Jurkat, Clone E6-1 (cell line): ENCODE data around the gene PTMS.
A peak's percentile ranks its signal among the peaks of the same experiment; 100 is the strongest.

Experiments
- DNase-seq: peaks from one replicate; pipeline ENCODE4 v3.0.0-alpha.2; 2011; ENCODE audit warnings: low read depth, low spot score
- H3K4me3 ChIP-seq: 2 replicates; pipeline ENCODE4 v1.5.1; 2011; ENCODE audit warnings: mild to moderate bottlenecking, low read length, control low read depth, moderate library complexity

Gene PTMS

DNA sequence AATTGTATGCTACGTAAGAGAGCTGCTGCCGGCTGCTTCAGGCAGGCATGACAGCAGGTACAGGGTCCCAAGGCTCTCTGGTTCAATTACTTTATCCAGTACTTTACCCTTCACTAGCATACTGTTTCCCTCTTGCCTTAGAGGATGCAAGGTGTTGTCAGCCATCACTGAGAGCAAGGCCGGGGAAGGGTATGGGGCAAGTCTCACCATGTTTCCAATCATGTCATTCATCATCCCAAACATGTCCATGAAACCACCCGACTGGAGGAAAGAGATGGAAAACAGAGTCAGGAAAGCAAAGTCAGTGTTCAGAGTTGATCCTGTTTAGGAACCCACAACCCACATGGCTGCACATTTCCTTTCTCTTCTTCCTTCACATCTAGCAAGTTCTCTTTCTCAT, 15.7 kb upstream of the PTMS start:
- no peak for DNase-seq
- no peak overlapping the region for H3K4me3 ChIP-seq

DNA sequence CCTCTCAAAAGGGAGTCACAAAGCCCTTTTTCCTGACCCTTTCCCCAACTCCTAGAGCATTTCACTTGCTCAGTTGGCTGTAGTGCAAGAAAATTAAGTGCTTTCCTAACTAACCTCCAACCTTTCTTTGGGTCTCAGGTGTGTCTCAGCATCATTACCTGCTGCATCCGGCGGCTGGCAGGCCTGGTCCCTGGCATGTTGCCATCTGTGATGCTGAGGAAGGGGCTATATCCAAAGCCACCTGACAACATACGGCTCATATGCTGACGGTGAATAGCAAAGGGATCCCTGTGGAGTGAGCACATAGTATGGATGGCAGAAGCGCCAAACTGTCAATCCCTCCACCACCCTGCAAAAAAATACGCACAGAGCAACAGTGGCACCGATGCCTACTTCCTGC, 14.4 kb upstream of the PTMS start:
- no peak for DNase-seq
- peak overlapping the region; percentile 87 for H3K4me3 ChIP-seq

DNA sequence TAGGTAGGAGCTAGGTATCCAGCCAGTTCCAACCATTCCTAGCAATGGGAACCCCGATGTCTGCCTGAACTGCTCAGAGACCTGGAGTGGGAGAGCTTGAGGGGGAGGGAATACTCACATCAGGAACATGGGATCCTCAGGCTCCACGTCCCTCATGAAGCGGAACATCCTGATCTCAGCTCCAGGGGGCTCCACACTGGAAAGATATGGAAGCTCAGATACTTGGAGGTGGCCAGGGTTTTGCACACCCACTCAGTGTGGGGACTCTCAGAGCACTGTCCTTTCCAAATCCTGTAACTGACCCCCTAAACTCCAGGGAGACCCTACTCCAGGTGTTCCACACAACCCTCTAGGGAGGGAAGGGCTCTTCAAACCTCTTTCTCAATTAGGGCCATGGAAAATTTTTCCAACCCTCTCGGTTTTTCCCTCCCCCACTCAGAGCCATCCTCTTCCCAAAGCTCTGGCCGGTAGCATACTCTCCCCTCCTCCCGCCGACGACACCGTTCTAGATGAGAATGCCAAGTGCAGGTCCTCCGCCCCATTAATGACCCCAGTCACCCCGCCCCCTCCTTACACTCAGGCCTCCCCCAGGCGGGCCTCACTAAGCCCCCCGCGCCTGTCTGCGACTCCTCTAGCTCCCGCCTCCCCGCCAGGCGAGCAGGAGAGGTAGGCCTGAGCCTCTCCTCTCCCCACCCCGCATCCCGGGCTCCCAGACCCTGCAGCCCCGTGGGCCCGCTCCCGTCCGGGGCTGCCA, 13.8 kb upstream of the PTMS start:
- peak overlapping the region; percentile 87 for H3K4me3 ChIP-seq
- no peak for DNase-seq

DNA sequence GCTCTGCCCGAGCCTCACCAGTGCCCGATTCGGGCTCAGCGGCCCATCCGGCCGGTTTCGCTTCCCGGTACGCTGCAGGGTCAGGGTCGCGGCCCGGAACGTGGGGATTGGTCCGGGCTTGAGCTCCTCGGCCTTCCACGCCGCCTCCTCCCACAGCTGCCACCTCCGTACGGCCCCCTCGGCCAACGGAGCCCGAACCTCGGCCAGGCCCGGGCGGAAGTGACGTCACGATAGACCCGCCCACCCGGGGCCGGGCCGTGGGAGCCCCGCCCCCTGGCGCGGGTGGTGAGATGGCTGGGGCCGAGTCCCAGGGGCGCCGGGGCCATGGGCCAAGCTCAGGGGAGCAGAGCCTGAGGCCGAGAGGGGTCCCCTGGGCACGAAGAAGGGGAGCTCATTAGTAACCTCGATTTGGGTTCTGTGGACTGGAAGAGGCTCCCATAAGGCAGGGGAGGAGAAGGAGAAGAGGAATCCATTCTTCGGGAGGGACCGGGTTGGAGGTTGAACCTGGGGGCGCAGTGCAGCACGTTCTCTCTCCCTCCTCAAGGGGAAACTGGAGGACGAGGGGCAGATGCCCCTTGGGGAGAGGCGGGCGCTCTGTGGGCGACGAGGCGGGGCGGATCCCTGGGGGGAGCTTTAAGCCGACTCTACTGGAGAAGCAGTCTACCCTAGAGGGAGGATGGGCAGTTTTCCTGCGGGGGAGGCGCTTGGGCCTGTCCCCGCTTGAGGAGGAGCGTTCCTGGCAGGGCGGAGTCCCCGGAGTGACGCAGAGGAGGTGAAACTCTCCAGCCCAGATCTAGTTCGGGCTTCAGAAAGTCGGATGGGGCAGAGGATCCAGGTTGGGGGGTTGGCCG, 13.0 kb upstream of the PTMS start, which contains the start of gene MLF2:
TSS of gene MLF2 (minus strand) at position 221 of the 851 bp plus-strand sequence. CDS start 807 bp downstream, outside the sequence.
- peak; percentile 94 for DNase-seq
- H3K4me3 ChIP-seq = peak within 1 kb of the TSS; percentile 87

DNA sequence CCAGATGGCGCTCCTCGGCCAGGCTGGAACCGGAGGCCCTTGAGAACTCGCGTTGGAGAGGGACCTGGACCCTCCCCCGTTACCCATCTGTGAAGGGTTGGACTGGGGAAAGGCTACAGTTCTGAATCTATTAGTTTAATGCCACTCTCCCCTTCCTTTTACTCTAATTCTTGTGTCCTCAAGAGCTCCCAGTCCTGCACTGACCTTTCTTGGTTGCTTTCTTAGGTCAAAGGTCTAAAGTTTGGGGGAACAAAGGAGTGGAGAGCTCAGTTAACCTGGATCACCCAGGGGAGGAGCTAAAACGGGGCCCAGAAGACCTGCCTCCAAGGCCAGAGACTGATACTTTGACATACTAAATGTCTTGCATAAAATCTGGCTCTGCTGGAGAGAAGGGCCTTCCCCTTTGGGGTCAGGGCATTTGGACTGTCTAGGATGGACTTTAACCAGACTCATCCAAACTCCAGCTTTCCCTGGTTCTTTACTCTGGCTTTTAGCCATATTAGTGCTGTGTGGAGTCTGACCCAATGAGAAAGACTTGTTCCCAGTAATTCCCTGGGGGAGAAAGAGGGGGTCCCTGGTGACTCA, 12.3 kb upstream of the PTMS start:
- DNase-seq = no peak
- peak overlapping the region; percentile 87 for H3K4me3 ChIP-seq

DNA sequence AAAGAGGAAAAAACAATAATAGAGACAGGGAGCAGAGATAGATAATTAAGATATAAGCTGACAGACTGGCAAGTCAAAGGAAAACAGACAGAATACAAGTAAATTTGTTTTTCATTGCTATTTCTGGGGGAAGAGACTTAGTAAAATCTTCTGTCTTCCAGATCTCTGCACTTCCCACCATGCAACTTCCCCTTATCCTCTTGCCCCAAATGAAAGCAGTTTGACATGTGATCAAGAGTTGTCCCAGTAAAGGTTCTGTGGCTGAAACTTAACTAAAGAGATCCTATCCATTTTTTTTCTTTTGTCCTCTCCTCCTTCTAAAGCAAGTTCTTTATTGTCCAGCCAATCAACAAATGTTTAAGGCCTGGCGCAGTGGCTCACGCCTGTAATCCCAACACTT, 11.8 kb upstream of the PTMS start:
- no peak overlapping the region for H3K4me3 ChIP-seq
- DNase-seq = no peak

DNA sequence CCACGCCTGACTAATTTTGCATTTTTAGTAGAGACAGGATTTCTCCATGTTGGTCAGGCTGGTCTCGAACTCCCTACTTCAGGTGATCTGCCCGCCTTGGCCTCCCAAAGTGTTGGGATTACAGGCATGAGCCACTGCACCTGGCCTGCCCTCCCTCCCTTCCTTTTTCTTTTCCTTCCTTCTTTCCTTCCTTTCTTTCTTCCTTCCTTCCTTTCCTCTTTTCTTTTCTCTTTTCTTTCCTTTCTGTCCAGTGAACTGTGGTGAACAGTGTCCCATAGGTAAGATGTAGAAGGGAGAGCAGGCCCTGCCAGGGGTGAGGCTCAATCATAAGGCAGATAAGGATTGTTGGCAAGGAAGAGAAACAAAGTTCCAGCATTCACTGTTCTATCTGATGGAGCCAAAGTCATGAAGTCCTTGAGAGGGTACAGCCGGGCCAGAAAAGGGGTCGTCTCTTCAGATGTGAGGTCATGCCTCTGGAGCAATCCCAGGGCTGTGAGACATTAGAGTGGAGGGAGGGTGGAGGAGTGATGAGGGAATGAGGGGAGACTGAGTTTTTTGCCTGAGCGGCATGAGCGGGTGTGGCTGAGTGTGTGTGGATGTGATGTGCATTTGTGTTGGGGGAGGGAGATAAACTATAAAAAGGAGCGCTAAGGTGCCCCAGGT, 9.0 kb upstream of the PTMS start:
- H3K4me3 ChIP-seq = no peak overlapping the region
- no peak for DNase-seq

DNA sequence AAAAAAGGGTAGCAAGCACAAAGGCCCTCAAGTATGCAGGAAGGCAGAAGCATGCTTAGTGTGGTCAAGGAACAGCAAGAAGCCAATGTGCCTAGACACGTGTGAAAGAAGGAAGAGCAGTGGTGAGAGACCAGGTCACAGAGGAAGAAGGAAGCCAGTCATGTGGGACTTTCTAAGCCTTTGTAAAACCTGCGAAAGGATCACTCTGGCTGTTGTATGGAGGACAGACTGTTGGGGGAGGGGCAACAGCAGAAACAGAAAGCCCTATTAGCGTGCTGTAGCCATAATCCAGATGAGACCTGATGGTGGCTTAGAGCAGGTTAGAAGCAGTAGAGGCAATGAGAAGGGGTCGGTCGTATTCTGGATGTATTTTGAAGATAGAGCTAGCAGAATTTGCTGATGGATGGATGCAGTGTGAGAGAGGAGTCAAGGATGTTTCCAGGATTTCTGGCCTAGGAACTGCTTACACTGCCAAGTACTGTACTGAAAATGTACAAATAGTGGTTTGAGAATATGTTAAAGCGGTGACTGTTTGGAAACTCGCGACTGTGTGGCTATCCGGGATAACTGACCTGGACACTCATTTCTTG, 7.6 kb upstream of the PTMS start:
- no peak for DNase-seq
- H3K4me3 ChIP-seq = no peak overlapping the region

DNA sequence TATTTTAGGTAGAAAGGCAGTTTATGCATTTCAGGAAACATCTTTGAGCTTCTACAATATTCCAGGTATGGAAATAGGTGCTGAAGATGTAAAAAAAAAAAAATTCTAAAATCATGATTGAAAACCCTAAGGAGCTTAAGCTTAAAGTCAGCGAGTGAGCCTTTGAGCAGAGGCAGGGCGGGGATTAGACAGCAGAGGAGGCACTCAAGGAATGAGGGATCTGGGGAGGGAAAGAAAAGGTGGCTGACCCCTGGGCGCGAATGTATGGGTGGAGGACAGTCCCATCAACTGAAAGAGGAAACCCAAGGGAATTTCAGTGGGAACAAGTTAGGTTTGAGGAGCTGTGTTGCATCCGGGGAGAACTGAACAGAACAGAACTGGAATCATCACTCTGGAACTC, 6.4 kb upstream of the PTMS start:
- no peak overlapping the region for H3K4me3 ChIP-seq
- no peak for DNase-seq

DNA sequence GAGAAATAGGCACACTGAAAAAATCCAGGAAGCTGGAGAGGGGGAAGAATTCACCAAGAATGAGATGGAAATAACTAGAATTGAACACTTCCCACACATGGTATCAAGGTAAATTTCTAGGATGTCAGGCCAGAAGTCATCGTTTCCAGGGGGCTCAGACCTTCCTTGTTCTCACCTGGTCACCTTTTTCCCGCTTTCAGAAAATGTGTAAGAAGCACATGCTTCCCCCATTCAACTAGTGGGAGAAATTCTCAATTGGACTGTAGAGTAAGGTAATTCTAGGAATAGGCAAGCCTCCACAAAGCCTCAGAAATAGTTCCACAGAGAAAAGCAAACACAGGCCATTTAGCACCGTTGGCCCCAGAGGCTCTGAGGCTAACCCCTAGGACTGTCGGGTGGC, 2.8 kb upstream of the PTMS start:
- H3K4me3 ChIP-seq = no peak overlapping the region
- no peak for DNase-seq

DNA sequence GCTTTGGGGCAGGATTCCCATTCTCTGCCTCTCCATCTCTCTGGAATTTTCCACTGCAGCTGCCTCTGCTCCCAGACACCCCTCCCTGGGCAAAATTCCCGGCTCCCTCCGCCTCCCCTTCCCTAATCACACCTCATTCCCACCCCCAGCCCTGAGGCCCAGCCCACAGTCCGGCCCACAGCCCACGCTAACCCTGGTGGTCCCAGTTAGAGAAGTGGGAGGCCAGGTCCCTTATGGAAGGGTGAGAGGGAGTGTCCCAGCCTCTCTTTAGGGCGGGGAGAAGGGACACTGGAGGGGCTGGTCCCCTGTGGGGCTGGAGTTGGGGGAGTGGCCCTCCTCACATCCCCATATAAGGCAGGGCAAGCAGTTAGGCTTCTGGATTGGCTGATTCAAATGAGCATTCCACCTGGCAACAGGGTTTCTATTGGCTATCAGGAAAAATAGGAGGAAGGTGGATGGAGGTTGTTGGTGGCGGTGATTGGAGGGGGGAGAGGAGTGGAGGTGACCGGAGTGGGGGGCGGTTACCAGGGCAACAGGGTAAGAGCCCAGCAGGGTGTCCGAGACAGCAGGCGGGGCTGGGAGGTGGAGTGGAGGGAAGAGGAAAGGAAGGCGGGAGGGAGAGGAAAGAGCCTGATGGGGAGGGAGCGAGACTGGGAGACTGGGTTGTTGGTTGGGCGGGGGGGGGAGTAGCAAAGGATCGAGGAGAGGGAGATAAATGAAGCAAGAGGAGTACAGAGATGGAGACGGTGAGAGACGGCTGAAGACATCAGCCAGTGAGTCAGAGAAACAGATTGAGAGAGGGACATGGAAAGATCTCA, 1.9 kb upstream of the PTMS start:
- peak; percentile 93 for DNase-seq
- H3K4me3 ChIP-seq = peak overlapping the region; percentile 9

DNA sequence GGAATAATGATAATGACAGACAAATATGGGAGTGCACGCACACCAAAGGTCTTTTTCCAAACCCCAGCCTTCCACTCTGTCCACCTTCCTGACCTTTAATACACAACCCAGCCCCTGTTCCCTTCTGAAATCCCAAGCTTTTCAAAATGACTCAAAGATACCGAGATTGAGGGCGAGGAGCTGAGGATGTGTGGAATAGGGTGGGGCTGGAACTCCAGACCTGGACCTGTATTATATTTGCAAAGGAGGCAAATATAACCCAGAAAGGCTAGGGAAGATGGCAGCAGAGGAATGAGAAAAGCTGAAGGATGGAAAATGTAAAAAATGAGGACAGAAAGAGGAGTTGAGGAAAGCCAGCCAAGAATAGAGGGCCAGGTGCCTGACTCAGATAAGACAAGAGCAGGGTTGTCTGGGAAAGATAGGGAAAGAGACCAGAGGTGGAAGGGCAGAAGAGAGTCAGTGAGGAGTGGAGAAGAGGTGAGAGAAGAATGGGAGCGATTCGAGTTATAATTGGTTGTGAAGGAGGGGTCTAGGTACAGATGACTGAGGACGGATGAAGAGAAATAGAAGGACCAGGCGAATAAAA, 1.0 kb upstream of the PTMS start:
- DNase-seq = no peak
- H3K4me3 ChIP-seq = no peak overlapping the region

DNA sequence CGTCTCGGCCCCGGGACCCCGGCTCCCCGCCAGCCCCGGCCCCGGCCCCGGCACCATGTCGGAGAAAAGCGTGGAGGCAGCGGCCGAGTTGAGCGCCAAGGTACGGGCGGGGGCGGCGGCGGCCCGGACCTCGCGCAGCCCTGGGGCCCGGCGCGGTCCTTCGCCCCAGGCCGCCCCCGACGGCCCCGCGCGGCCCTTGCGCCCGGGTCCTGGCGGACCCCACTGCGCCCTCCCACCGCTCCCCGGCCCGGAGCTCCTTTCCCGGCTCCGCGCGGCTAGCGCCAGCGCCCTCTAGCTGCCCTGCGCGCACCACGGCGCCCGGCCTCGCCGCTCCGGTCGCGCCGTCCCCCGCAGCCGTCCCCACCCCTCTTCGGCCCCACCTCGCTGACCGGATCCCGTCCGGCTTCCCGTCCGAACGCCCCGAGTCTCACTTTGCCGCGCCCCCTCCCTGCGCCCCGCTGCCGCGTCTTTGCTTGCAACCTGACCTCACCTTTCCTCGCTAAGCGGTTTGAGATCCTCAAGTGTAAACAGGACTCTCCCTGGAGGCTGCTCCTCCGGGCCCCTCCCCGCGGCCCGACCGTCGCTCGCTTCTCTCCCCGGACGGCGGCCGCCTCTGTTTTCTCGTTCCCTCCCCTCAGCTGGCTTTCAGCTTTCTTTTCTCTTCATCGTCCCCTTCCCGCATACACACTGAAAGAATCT, 637 bp downstream of the PTMS start:
- H3K4me3 ChIP-seq = peak overlapping the region; percentile 55
- no peak for DNase-seq

DNA sequence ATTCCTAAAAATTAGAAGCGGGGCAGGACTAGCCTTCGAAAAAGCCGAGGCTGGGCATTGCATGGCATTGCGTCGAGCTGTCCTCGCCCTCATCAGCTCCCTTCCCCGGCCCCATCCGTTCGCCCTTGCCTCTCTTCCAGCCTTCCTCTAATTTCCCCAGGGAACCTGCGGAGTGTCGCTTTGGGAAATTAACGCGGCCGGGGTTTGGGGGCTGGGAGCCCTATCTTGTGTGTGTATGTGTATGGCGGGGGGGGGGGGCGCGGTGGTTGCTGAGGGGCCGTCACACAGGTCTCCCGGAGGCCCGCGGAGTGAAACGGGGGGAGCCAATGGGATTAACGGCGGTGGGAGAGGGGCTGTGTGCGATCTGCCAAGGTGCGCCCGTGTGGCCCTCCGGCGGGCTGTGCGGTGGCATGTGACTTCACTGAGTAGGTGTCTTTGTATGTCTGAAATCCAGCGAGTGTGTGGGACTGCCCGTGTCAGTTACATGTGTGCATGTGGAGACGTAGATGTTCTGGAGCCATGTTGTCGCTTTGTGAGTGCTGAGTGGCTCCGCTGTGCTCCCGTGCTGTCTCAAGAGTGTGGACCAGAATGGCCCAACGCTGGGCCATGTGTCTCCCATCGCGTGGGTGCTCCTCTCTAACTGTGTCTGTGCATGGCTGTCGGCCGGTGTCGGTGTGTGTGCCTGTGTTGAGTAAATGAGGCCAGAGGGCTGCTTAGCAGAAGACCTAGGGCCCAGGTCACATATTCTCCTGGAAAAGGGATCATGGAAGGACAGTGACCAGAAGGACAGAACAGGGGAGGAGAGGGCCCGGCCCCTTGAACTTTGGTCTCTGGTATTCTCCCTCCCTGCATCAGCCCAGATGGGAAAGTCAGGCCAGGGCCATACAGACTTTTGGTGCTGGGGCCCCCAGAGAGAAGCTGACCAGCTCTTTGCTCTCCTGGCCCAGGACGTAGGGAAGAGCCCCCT, 1.5 kb downstream of the PTMS start:
- no peak for DNase-seq
- H3K4me3 ChIP-seq = peak overlapping the region; percentile 55

DNA sequence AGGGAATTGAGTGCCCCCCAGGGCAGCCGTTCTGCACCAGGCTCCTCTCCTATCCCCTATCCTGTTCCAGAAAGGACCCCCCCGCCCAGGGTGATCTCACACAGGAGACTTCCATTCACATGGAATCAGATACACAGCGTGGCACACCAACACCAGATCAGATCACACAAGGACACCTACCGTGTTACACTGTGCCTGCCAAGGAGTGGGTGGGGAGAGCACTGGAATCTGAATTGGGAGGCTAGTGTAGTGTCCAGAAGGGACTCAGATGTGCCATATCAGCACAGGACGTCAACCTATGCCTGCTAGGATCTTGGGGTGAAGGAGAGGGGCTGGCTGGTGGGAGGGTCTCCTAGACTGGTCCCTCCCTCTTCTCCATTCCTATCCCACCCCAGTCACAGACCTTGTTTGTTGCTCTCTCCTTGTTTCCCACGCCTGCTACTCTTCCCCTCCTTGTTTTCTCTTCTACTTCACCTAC, 2.3 kb downstream of the PTMS start:
- DNase-seq = no peak
- H3K4me3 ChIP-seq = no peak overlapping the region

DNA sequence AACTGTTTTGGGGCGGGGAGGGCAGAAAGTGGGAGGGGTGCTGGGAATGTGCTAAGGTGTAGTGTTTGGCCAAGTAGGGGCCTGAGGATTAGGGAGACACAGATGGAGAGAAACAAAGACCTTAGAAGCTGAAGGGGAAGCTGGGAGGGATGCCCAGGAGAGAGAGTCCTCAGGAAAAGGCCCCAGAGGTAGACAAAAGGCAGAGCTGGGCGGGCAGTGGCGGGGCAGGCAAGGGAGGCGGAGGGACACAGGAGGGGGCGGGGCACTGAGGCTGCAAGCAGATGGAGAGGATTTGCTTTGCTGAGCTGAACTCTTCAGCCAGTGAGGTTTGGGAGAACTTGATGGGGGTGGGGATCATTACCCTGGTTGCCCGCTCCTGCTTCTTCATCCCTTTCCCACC, 2.8 kb downstream of the PTMS start:
- no peak for DNase-seq
- H3K4me3 ChIP-seq = no peak overlapping the region
